GM13976 (cell line): ENCODE data around the gene PRAC2.

ENCODE experiments used
- DNase-seq: peaks from one replicate; pipeline ENCODE4 v3.0.0; 2012; ENCODE audit warnings: low spot score
- in situ Hi-C: fragments of 300-500 bp; cut with MboI; formaldehyde crosslinking; loops from one replicate; pipeline ENCODE4 v1.12.0; 2022; ENCODE audit warnings: low sequenced_read_pairs, mixed read lengths, inconsistent platforms; ENCODE audit not compliant: unreplicated experiment
- TF ChIP-seq, protein P1 (sequence below): IDR thresholded peaks from 2 replicates; pipeline ENCODE4 v1.5.1; 2012; ENCODE audit warnings: borderline replicate concordance, mild to moderate bottlenecking; ENCODE audit not compliant: insufficient read depth; ENCODE audit errors: extremely low read depth, missing control alignments, control extremely low read depth

PRAC2 gene

DNA sequence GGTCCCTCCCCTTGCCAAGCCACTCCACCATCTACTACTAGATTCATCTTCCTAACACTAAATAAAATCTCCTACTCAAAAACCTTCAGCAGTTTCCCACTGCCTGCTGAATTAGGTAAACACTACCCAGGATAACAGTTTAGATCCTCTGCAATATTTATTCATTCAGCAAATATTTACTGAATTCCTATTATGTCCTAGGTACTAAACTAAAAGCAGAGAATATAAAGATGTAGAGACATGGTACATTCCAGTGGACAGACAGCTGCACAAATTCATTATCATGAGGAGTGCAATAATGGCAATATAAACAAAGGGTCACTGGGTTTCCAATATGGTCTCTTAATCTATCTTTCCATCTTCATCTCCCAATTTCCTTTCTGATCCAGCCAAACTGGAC is 36.3 kb downstream of the PRAC2 start:
- TF ChIP-seq, protein P1, sequence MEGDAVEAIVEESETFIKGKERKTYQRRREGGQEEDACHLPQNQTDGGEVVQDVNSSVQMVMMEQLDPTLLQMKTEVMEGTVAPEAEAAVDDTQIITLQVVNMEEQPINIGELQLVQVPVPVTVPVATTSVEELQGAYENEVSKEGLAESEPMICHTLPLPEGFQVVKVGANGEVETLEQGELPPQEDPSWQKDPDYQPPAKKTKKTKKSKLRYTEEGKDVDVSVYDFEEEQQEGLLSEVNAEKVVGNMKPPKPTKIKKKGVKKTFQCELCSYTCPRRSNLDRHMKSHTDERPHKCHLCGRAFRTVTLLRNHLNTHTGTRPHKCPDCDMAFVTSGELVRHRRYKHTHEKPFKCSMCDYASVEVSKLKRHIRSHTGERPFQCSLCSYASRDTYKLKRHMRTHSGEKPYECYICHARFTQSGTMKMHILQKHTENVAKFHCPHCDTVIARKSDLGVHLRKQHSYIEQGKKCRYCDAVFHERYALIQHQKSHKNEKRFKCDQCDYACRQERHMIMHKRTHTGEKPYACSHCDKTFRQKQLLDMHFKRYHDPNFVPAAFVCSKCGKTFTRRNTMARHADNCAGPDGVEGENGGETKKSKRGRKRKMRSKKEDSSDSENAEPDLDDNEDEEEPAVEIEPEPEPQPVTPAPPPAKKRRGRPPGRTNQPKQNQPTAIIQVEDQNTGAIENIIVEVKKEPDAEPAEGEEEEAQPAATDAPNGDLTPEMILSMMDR = no peak

DNA sequence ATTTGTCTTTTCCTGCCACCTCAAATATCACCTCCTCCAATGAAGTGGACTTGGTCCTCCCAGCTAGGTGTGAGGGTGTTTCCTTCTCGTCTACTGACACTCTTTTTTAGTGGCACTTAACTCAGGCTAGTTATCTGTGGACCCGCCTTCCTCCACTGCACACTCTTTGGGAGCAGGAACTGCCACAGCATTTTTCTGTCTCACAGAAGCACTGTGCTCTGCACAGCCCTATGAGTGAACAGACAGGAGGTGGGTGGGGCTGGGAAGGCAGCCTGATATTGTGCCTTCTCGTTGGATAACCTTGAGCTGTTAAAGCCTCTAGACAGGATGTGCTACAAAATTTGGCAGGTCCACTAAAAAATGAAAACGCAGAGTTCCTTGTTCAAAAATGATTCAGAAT is 37.4 kb downstream of the PRAC2 start:
- DNase-seq = no peak
- in situ Hi-C loops = no loop called here
- TF ChIP-seq, protein P1 = no peak

More for the DNA sequence above, 36.3 kb downstream of the PRAC2 start:
- no peak for DNase-seq
- in situ Hi-C loops = no loop called here

DNA sequence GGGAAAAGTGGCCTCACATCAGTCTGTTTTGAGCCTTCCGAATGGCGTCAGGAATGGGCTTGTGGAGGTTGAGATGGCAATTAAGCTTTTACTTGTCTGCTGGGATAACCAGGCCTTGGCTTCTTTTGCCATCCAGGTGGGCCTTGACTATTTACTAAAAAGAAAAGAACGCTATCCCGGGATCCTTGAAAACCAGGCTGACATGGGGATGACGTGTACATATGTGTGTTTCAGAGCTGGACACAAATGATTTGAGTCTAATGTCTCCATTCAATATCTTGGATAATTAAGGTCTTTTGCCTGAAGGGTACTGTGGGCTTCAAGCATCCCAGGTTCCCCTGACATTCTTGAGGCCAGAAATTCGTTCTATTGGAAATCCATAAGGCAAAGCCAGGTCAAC is 38.1 kb downstream of the PRAC2 start:
- no peak for DNase-seq
- TF ChIP-seq, protein P1 = no peak
- in situ Hi-C loops = no loop called here

DNA sequence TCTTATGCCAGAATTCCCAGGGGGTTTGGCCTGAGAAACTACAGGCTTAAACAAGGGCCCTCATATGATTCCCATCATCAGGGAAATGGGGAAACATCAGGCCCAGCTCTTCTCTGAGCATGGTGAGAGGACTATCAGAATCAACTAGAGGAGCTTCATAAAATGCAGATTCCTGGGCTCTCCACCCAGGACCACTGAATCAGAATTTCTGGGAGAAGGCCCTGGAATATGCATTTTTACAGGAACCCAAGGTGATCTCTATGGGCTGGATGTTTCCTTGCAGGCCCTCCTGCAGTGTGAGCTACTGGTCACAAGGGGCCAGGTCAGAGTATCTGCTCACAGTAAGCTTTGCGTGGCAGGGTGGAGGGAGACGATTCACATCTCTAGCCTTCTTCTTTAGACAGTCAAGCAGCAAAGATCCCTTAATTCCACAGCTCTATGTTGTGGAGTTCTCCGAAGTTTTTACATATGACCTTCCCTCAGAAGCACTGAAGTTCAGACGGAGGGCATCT is 44.3 kb downstream of the PRAC2 start:
- TF ChIP-seq, protein P1 = no peak
- in situ Hi-C loops = no loop called here
- DNase-seq = no peak

DNA sequence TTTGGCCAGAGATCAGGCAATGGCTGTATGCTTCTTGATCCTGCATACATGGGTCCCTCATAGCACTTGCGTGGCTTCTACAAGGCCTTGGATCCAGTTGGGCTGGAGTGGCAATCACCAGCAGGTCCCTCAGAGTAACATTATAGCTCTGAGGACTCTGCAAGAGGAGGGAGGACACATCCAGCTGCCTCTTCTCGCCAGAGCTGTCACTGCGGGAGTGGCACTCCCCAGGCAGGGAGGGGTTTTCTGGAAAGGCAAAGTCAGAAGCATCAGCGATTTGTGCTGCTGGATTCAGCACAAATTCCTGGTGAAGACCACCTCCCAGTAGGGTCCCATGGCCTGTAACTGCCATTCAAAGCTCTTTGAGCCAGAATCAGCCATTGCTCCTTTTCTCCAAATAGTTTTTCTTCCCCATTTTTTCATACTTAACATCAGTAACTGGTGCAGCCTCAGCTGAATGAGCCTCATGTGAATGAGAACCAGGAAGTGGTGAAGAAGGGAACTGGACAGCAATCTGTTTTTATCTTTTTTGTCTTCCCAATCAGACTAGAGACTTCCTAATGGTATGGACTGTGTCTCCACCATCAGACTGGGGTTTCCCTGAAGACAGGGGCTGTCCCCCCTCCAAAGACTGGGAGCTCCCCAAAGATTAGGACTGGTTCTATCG is 46.2 kb downstream of the PRAC2 start:
- in situ Hi-C loops = no loop called here
- DNase-seq = no peak
- TF ChIP-seq, protein P1 = no peak

DNA sequence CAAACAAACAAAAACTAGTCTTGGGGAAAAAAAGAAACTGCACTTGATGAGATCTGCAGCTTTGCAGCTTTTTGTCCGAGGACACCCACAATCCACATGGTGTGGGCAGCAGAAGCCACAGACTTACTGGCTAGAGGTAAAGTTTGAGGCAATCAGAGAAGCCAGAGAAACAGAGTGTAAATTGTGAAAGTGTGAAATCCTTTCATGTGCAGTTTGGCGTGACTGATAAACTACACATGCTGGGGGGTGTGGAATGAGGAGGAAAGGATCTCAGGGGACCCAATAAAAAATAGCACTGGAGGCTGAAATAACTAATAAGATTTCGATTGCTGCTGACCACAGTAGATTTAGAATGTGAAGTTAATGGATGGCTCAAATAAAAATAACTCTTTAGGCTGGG is 48.0 kb downstream of the PRAC2 start:
- TF ChIP-seq, protein P1 = no peak
- in situ Hi-C loops = no loop called here
- no peak for DNase-seq

DNA sequence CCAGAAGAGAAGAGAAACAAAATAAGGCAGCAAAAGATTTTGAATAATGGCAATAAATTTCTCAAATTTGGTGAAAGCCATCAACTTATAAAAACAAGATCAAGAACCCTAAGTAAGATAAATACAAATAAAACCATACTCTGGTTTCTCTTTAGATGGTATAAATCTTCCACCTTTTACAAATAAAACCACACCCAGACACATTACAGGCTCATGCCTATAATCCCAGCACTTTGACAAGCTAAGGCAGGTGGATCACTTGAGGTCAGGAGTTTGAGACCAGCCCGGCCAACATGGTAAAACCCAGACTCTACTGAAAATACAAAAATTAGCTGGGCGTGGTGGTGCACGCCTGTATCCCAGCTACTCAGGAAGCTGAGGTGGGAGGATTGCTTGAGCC is 50.3 kb downstream of the PRAC2 start:
- in situ Hi-C loops = no loop called here
- TF ChIP-seq, protein P1 = no peak

More for the DNA sequence above, 50.3 kb downstream of the PRAC2 start:
- no peak for DNase-seq
